Measurements from ENCODE around the gene HYDIN. TPM values are rescaled to one million over a fixed set of nuclear protein-coding genes. Genes with fewer than 3 reads are reported as not detected.
A peak's percentile ranks its signal among the peaks of the same experiment; 100 is the strongest.

HYDIN gene
- total RNA-seq, 1 donor from 2014 or later: 1.2 TPM

DNA sequence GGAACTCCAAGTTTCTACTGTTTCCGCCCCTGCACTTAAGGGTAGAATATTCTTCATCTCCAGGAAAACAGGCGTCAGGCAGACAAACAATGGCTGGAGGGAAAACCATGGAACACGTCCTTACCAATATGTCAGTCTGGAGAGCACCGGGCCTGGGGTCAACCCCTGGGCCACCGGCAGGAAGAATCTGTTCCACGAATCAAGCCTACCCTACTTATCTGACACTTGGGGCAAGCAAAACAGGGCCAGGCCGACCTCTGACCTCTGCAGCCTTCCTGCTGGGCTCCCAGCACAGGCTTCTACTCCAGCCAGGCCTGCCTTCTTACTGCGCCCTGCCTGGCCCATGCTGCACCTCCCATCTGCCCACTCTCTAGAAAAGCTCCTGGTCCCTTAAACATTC is 439.7 kb downstream of the HYDIN start:
- Histone ChIP-seq H3K27me3 (no peaks in the 10 kb centered on the region), H3K4me1 (no peaks in the 10 kb centered on the region), H3K4me3 (no peak overlapping the region), H3K36me3 (peaks cover 4 to 9% of the 10 kb centered on the region in 2 donors), H3K9me3 (no peaks in the 10 kb centered on the region), H3K27ac (no peak overlapping the region)
- DNase-seq (ENCODE audit: low spot score in 2 of 2): peak in 1 of 2 donors; percentile 58
- TF ChIP-seq, protein P1, sequence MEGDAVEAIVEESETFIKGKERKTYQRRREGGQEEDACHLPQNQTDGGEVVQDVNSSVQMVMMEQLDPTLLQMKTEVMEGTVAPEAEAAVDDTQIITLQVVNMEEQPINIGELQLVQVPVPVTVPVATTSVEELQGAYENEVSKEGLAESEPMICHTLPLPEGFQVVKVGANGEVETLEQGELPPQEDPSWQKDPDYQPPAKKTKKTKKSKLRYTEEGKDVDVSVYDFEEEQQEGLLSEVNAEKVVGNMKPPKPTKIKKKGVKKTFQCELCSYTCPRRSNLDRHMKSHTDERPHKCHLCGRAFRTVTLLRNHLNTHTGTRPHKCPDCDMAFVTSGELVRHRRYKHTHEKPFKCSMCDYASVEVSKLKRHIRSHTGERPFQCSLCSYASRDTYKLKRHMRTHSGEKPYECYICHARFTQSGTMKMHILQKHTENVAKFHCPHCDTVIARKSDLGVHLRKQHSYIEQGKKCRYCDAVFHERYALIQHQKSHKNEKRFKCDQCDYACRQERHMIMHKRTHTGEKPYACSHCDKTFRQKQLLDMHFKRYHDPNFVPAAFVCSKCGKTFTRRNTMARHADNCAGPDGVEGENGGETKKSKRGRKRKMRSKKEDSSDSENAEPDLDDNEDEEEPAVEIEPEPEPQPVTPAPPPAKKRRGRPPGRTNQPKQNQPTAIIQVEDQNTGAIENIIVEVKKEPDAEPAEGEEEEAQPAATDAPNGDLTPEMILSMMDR (IDR thresholded peaks at IDR 0.05): no peak
- intact Hi-C loops (cut with DNase I): no loop called here

DNA sequence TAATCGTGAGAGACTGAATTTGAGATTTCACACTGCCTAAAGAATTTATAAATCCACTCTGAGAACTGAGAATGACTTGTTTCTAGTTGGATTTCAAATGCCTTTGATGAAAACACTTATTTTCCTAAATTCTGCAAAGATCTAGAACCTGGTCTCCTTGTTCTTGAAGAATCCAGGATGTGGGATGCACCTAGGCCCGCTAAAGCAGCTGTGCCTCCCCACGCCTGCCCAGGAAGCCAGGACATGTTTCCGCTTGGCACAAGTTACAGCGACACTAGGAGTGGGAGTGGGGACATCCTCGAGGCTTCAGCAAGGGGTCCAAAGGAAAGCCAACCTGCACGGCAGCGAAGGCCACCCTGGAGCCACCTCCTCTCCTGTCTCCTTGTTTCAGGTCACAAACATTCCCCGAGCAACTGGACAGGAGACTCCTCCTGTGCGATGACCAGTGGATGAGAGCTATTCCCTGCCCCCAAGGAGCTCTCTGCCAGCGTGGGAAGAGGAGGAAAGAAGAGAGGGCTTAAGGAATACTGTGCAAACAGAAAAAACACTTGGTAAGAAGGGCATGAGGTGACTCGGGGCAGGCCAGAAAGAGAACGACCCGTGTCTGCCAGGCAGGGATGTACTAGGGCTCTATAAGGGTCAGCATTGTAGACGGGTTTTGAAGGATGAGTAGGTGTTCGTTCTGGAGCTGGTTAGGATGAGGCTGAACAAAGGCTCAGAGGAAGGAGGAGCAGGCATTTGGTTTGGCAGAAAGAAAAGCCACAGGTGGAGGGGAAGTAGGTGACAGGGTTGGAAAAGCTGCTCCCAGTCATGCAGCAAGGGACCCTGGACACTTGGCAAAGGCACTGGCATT is 440.7 kb downstream of the HYDIN start:
- Histone ChIP-seq H3K4me3 (no peak overlapping the region), H3K27ac (no peak overlapping the region), H3K9me3 (no peaks in the 10 kb centered on the region), H3K4me1 (no peaks in the 10 kb centered on the region), H3K36me3 (peaks cover 14 to 19% of the 10 kb centered on the region in 2 donors), H3K27me3 (no peaks in the 10 kb centered on the region)
- intact Hi-C loops (cut with DNase I): no loop called here
- TF ChIP-seq, protein P1 (IDR thresholded peaks at IDR 0.05): no peak
- DNase-seq (ENCODE audit: low spot score in 2 of 2): no peak

DNA sequence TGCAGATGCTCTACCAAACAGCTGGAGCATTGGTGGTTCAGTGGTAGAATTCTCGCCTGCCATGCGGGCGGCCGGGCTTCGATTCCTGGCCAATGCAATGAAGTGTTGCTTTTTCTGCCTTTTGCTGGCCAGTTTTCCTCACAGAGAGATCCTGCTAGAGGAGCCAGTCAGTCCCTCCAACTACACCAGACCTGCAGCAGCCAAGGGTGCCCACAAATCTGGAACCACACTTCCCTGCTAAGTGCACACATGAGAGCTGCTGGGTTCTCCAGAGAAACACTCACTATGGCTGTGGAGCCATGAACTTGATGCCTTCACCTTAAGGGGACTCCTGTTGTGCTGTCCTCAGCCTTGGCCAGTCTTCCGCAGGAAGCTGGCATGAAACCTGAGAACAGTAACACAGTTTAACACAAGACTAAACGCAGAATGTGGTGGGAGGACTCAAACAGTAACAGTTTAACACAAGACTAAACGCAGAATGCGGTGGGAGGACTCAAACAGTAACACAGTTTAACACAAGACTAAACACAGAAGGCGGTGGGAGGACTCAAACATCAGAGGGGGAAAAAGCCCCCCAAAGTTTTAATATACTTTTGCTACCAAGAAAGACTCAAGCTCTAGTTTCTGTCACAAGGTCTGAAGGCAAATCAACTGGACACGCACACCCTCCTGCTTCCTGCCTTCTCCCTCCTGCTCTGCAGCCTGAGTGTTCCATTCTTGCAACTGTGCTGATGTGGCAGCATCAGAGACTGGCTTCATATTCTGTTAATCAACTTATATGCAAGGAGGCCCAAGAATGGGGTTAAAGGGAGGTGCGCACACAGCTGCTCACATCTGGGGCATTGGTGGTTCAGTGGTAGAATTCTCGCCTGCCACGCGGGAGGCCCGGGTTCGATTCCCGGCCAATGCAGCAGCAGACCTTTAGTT is 441.6 kb downstream of the HYDIN start:
- Histone ChIP-seq H3K9me3 (no peaks in the 10 kb centered on the region), H3K27ac (no peak overlapping the region), H3K4me3 (no peak overlapping the region), H3K36me3 (peaks cover 23 to 28% of the 10 kb centered on the region in 2 donors), H3K27me3 (no peaks in the 10 kb centered on the region), H3K4me1 (no peaks in the 10 kb centered on the region)
- TF ChIP-seq, protein P1 (IDR thresholded peaks at IDR 0.05): no peak
- no peak for DNase-seq (ENCODE audit: low spot score in 2 of 2)
- intact Hi-C loops (cut with DNase I): no loop called here

DNA sequence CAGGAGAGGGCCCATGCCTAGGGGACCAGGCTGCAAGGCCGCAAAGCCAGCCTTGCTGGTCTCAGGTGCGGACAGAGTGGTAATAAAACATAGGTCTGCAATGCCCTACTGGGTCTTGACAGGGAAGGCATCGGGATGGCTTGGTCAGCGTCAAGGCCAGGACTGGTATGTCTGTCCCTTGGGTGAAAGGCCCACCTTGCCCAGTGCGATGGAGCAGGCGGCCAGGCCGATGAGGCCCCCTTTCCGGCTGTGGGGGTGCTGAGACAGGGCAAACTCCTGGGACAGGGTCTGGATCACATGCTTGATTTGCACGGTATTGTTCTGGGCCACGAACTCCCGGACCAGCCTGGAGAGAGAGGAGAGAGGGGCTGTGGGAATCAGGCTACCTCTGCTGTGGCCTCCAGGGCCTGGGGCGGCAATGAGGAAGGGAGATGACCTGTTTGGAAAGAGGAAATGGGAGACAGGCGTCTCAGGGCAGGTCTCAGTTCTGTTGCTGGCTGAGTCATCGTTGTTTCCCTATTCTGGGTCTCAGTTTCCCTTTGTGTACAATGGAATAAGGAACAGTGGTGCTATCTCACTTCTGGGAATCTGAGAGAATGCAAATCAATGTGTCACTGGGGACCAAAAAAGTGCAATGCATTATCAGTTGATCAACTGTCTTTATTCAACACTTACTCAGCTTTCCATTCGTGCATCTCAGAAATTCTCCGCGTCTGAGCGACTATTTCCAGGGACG is 444.3 kb downstream of the HYDIN start:
- intact Hi-C loops (cut with DNase I): no loop called here
- Histone ChIP-seq H3K36me3 (peaks cover 49 to 55% of the 10 kb centered on the region in 2 donors), H3K9me3 (no peaks in the 10 kb centered on the region), H3K27ac (no peak overlapping the region), H3K27me3 (no peaks in the 10 kb centered on the region), H3K4me1 (no peaks in the 10 kb centered on the region), H3K4me3 (no peak overlapping the region)
- TF ChIP-seq, protein P1 (IDR thresholded peaks at IDR 0.05): no peak
- no peak for DNase-seq (ENCODE audit: low spot score in 2 of 2)
